OCI-LY7 (cell line): Measurements from ENCODE around the gene COL24A1. TPM values are rescaled to one million over a fixed set of nuclear protein-coding genes. Genes with fewer than 3 reads are reported as not detected.
"Not testable (repeated sequence)": the region's sequence is repeated elsewhere in the genome, so short reads cannot be mapped to it uniquely, and the experiment has no call there.

Source experiments
- BruUV-seq: library from RNA; stranded (reverse); fragments of 400-500 nt; replicated peaks from 2 replicates; lab custom pipeline; 2021; lab: Mats Ljungman, UMichigan
- CTCF ChIA-PET: fragments of 300-600 bp; sonication (Branson Sonifier 250); formaldehyde crosslinking; loops from one replicate; lab custom pipeline; 2022; ENCODE audit warnings: antibody characterized with exemption; ENCODE audit not compliant: unreplicated experiment; lab: Charles Lee
- POLR2A ChIA-PET: fragments of 300-600 bp; sonication (Branson Sonifier 250); formaldehyde crosslinking; loops from one replicate; lab custom pipeline; 2022; ENCODE audit warnings: antibody characterized with exemption; lab: Charles Lee
- DNase-seq: peaks from one replicate; pipeline ENCODE4 v3.0.0-alpha.2; 2015; ENCODE audit warnings: low spot score
- H2AFZ ChIP-seq: fragments of 200-600 bp; sonication (generic), shearing (Covaris generic); 2 replicates; pipeline ENCODE4 v1.6.1; 2014; ENCODE audit warnings: mild to moderate bottlenecking, antibody characterized with exemption, low read length, moderate library complexity
- H3K27ac ChIP-seq: fragments of 200-600 bp; sonication (generic); 2 replicates; pipeline ENCODE4 v1.5.1; 2014; ENCODE audit warnings: mixed run types, low read depth, mild to moderate bottlenecking, moderate library complexity, low read length, inconsistent platforms; ENCODE audit not compliant: poor library complexity, severe bottlenecking
- H3K36me3 ChIP-seq: fragments of 200-600 bp; sonication (generic); 2 replicates; pipeline ENCODE4 v1.6.1; 2014; ENCODE audit warnings: mild to moderate bottlenecking, antibody characterized with exemption, low read length, moderate library complexity, mixed read lengths; ENCODE audit not compliant: insufficient read depth
- H3K4me1 ChIP-seq: fragments of 200-600 bp; sonication (generic); 2 replicates; pipeline ENCODE4 v1.5.1; 2014; ENCODE audit warnings: mild to moderate bottlenecking, low read length; ENCODE audit not compliant: insufficient read depth, poor library complexity, severe bottlenecking
- H3K4me2 ChIP-seq: fragments of 200-600 bp; sonication (generic); 2 replicates; pipeline ENCODE4 v1.6.1; 2014; ENCODE audit warnings: mild to moderate bottlenecking, low read length
- H3K4me3 ChIP-seq: fragments of 200-600 bp; sonication (generic); 2 replicates; pipeline ENCODE4 v1.5.1; 2014; ENCODE audit warnings: mild to moderate bottlenecking, low read depth, low read length; ENCODE audit not compliant: poor library complexity, severe bottlenecking
- H3K79me2 ChIP-seq: fragments of 200-600 bp; sonication (generic); 2 replicates; pipeline ENCODE4 v1.6.1; 2016; ENCODE audit warnings: low read depth, mild to moderate bottlenecking, low read length, moderate library complexity, mixed read lengths; ENCODE audit not compliant: insufficient read depth
- H3K9me2 ChIP-seq: fragments of 200-600 bp; sonication (generic); 2 replicates; pipeline ENCODE4 v1.6.1; 2016; ENCODE audit warnings: mild to moderate bottlenecking, low read length, mixed read lengths; ENCODE audit not compliant: insufficient read depth
- H3K9me3 ChIP-seq: fragments of 200-600 bp; sonication (generic); 2 replicates; pipeline ENCODE4 v1.6.1; 2014; ENCODE audit warnings: mild to moderate bottlenecking, mixed run types, low read length, mixed read lengths
- H4K20me1 ChIP-seq: fragments of 200-600 bp; sonication (generic); 2 replicates; pipeline ENCODE4 v1.6.1; 2014; ENCODE audit warnings: mild to moderate bottlenecking, antibody characterized with exemption, low read length, moderate library complexity, mixed read lengths; ENCODE audit not compliant: insufficient read depth
- EZH2phosphoT487 ChIP-seq: fragments of 200-600 bp; sonication (generic); IDR thresholded peaks from 2 replicates; pipeline ENCODE4 v1.6.1; 2018; ENCODE audit warnings: low read depth, borderline replicate concordance, mild to moderate bottlenecking, mixed run types, antibody characterized with exemption, low read length, moderate library complexity, mixed read lengths
- intact Hi-C: fragments of 100-400 bp; cut with micrococcal nuclease; formaldehyde crosslinking; loops from one replicate; pipeline ENCODE4 v1.10.0; 2022; ENCODE audit not compliant: unreplicated experiment
- total RNA-seq, 2 experiments: library from RNA; depleted of rRNA in 1 of 2; stranded (reverse); fragments of >200 nt in 1 of 2; shearing (Covaris generic) in 1 of 2; gene quantifications; 2 replicates each; pipeline ENCODE4 v1.2.3, GENCODE V29; 2014 to 2022
- TF ChIP-seq, protein P1 (sequence below): fragments of 200-600 bp; sonication (generic); conservative IDR thresholded peaks from 2 replicates; pipeline ENCODE4 v1.5.1; 2014; ENCODE audit warnings: mild to moderate bottlenecking, antibody characterized with exemption, low read length, moderate library complexity, mixed read lengths

COL24A1 gene
- total RNA-seq, 2 experiments from 2014 or later, result 0.06 to 0.23 TPM

DNA sequence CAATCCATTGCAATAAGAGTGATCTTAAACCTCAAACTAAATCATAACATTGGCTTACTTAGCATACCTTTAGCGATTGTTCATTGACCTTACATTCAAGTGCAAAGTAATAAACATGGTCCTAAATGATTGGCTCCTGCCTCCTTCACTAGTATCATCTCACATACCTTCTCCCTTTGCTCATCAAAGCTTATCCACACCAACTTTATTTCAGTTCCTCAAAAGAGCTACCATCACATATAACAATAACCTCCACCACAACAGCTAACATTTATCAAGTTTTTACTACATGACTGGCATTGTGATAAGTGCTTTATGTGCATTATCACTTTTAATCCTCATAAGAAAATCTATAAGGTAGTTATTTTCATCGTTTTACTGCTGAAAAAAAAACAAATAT, 198.8 kb downstream of the COL24A1 start:
- CTCF ChIA-PET, result no interaction called here

DNA sequence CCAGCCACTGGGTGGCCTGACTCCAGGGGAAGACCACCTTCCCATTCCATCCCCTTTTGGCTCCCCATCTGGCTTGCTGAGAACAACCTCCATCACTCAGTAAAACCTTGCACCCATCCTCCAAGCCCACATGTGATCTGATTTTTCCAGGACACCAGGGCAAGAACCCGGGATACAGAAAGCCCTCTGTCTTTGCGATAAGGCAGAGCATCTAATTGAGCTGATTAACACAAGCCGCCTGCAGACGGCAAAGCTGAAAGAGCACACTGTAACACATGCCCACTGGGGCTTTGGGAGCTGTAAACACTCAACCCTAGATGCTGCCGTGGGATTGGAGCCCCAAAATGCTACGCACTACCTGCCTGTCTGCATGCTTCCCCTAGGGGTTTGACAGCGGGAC, 201.4 kb downstream of the COL24A1 start:
- H3K36me3 ChIP-seq, H3K27ac ChIP-seq, H3K4me2 ChIP-seq, H3K9me3 ChIP-seq, H2AFZ ChIP-seq, H3K4me1 ChIP-seq, POLR2A ChIA-PET, CTCF ChIA-PET, H4K20me1 ChIP-seq, H3K4me3 ChIP-seq, BruUV-seq, DNase-seq, H3K9me2 ChIP-seq, H3K79me2 ChIP-seq, intact Hi-C loops: not testable (repeated sequence)

More for the DNA sequence above, 198.8 kb downstream of the COL24A1 start:
- H3K9me2 ChIP-seq, result no peaks in the 10 kb centered on the region
- H3K4me1 ChIP-seq, result no peaks in the 10 kb centered on the region
- TF ChIP-seq EZH2phosphoT487, result no peak
- TF ChIP-seq, protein P1, sequence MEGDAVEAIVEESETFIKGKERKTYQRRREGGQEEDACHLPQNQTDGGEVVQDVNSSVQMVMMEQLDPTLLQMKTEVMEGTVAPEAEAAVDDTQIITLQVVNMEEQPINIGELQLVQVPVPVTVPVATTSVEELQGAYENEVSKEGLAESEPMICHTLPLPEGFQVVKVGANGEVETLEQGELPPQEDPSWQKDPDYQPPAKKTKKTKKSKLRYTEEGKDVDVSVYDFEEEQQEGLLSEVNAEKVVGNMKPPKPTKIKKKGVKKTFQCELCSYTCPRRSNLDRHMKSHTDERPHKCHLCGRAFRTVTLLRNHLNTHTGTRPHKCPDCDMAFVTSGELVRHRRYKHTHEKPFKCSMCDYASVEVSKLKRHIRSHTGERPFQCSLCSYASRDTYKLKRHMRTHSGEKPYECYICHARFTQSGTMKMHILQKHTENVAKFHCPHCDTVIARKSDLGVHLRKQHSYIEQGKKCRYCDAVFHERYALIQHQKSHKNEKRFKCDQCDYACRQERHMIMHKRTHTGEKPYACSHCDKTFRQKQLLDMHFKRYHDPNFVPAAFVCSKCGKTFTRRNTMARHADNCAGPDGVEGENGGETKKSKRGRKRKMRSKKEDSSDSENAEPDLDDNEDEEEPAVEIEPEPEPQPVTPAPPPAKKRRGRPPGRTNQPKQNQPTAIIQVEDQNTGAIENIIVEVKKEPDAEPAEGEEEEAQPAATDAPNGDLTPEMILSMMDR, result no peak
- no peaks in the 10 kb centered on the region for H3K79me2 ChIP-seq
- no peak overlapping the region for H3K27ac ChIP-seq
- intact Hi-C loops, result no loop called here
- H4K20me1 ChIP-seq, result no peaks in the 10 kb centered on the region
- no peak overlapping the region for H3K4me2 ChIP-seq
- no peaks in the 10 kb centered on the region for H3K36me3 ChIP-seq
- no peak overlapping the region for H3K4me3 ChIP-seq
- H3K9me3 ChIP-seq, result no peaks in the 10 kb centered on the region
- DNase-seq, result no peak
- POLR2A ChIA-PET, result no interaction called here
- BruUV-seq, result no TSS peak
- H2AFZ ChIP-seq, result no peak overlapping the region

DNA sequence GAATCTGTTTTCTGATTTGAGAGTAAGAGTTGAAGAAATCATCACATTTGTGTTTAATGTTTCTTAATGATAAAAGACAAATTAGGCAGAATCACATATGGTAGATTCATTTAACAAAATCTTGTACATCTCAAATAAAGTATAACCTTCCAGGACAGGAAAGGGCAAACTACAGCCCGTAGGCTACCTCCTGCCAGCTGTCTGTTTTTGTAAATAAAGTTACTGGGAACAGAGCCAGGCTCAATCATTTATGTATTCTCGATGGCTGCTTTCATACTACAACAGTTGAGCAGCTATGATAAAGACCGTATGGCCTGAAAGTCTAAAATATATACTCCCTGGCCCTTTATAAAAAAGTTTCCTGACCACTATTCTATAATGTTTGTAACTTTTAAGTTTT, 204.1 kb downstream of the COL24A1 start:
- no peaks in the 10 kb centered on the region for H3K4me1 ChIP-seq
- no peak for DNase-seq
- BruUV-seq, result no TSS peak
- no peaks in the 10 kb centered on the region for H3K79me2 ChIP-seq
- no peaks in the 10 kb centered on the region for H3K9me2 ChIP-seq
- H3K36me3 ChIP-seq, result no peaks in the 10 kb centered on the region
- no peak overlapping the region for H3K4me2 ChIP-seq
- H2AFZ ChIP-seq, result no peak overlapping the region
- no peaks in the 10 kb centered on the region for H3K9me3 ChIP-seq
- intact Hi-C loops, result no loop called here
- H3K27ac ChIP-seq, result no peak overlapping the region
- H3K4me3 ChIP-seq, result no peak overlapping the region
- CTCF ChIA-PET, result no interaction called here
- no peaks in the 10 kb centered on the region for H4K20me1 ChIP-seq
- TF ChIP-seq, protein P1, result no peak
- TF ChIP-seq EZH2phosphoT487, result no peak
- POLR2A ChIA-PET, result interaction anchor here (1.2 kb wide), 1 partner anchor 225 kb away, joined by 3 read pairs; no protein-coding TSS in a partner anchor
